Cardiac muscle cell (in vitro differentiated cells and primary cell): ENCODE measurements around the gene ANAPC13. TPM values are rescaled to one million over a fixed set of nuclear protein-coding genes. Genes with fewer than 3 reads are reported as not detected.

Experiments
- DNase-seq, 2 donors: peaks; one replicate each; pipeline versions ENCODE4 v3.0.0 to v3.0.0-alpha.2; 2010 to 2017; ENCODE audit warnings: low read depth in 1 of 2, low spot score in 1 of 2
- H3K27ac ChIP-seq: fragments of 200-600 bp; sonication (generic); 2 replicates; pipeline ENCODE4 v1.5.1; 2016
- H3K27me3 ChIP-seq: fragments of 200-600 bp; sonication (generic); 2 replicates; pipeline ENCODE4 v1.6.0; 2016; ENCODE audit warnings: control low read depth
- H3K36me3 ChIP-seq: fragments of 200-600 bp; sonication (generic); 2 replicates; pipeline ENCODE4 v1.5.1; 2016; ENCODE audit warnings: control low read depth
- H3K4me1 ChIP-seq: fragments of 200-600 bp; sonication (generic); 2 replicates; pipeline ENCODE4 v1.8.1; 2017; ENCODE audit warnings: low read depth, mild to moderate bottlenecking, mixed run types
- H3K4me3 ChIP-seq: fragments of 200-600 bp; sonication (generic); 2 replicates; pipeline ENCODE4 v1.5.1; 2016; ENCODE audit warnings: mild to moderate bottlenecking
- H3K9me3 ChIP-seq: fragments of 200-600 bp; sonication (generic); 2 replicates; pipeline ENCODE4 v1.5.1; 2017; ENCODE audit warnings: low read depth, mild to moderate bottlenecking, control low read depth
- polyA plus RNA-seq: library from polyadenylated mRNA; unstranded; fragments of >200 nt; fragmentation: Nextera tagmentation; extraction: Ambion mirVana; gene quantifications from 2 replicates; pipeline ENCODE4 v1.2.1, GENCODE V29; 2016
- total RNA-seq: library from RNA; depleted of rRNA; stranded (reverse); fragments of >200 nt; gene quantifications from 2 replicates; pipeline ENCODE4 v1.2.3, GENCODE V29; 2016
- TF ChIP-seq, protein P1 (sequence below): IDR thresholded peaks from 2 replicates; pipeline ENCODE4 v1.5.1; 2012; ENCODE audit warnings: low read depth, mild to moderate bottlenecking, low read length

Gene ANAPC13
- total and polyA plus RNA-seq, 2 experiments from 2014 or later: 44.9 to 157 TPM

DNA sequence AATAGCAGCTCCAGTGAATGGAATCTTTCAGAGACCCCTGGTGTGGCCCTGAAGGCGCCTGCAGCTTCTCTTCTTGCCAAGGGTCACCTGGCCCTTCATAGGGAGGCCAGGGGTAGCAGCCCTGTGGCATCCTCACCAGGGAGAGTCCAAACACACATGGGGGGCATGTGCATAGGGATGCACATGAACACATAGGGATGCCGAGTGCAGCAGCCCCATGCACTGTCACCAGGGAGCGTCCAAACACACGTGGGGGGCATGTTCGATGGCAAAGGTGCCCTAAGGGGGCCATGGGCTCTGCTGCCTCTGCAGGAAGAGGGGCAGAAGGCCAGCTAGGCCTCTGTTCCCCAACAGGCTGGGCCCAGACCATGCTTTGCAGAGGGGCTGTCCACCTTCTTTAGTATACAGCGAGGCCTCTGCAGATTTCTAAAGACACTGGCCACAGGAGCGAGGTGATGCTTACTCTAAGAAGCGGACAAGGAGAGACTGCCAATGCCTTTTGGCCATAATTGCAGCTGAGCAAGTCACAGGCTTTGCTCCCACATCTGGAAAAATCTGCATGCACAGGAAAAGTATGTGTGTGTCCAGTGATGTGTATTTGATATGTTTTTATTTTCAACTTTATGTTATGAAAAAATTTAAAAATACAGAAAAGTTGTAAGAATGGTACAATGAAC is 21.0 kb downstream of the ANAPC13 start:
- DNase-seq: no peak
- Histone ChIP-seq H3K4me1 (no peaks in the 10 kb centered on the region), H3K4me3 (no peak overlapping the region), H3K27me3 (no peaks in the 10 kb centered on the region), H3K9me3 (no peaks in the 10 kb centered on the region), H3K36me3 (no peaks in the 10 kb centered on the region), H3K27ac (no peak overlapping the region)
- TF ChIP-seq, protein P1, sequence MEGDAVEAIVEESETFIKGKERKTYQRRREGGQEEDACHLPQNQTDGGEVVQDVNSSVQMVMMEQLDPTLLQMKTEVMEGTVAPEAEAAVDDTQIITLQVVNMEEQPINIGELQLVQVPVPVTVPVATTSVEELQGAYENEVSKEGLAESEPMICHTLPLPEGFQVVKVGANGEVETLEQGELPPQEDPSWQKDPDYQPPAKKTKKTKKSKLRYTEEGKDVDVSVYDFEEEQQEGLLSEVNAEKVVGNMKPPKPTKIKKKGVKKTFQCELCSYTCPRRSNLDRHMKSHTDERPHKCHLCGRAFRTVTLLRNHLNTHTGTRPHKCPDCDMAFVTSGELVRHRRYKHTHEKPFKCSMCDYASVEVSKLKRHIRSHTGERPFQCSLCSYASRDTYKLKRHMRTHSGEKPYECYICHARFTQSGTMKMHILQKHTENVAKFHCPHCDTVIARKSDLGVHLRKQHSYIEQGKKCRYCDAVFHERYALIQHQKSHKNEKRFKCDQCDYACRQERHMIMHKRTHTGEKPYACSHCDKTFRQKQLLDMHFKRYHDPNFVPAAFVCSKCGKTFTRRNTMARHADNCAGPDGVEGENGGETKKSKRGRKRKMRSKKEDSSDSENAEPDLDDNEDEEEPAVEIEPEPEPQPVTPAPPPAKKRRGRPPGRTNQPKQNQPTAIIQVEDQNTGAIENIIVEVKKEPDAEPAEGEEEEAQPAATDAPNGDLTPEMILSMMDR: no peak

DNA sequence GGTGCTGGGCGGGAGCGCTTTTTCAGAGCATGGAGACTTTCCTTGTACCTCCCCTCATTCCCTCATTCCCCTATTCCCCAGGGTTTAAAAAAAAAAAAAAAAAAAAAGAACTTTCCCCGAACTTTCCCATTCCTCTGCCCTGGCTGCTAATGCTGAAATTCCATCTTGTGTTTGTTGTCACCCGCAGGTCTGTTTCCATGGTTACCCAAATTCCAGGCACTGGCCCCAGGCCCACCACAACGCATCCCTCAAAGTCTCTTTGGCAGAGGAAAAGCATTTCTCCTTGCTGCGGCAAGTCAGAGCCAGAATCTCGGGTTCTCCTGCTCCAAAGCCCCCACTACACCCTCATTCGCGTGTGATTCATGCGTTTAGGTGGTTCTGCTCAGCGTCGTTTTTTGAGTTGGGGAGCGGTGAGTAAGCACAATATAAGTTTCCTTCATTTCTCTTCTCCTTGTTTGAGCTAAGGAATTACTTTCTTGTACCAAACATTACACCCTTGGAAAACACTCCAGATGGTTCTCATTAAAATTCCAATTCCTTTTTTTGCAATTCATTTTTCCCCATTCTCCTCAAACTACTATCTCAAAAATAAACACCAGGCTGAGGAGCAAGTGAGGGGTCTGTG is 21.6 kb downstream of the ANAPC13 start:
- DNase-seq: peak in 1 of 2 donors; percentile 98
- TF ChIP-seq, protein P1: no peak
- Histone ChIP-seq H3K27me3 (no peaks in the 10 kb centered on the region), H3K4me1 (no peaks in the 10 kb centered on the region), H3K36me3 (no peaks in the 10 kb centered on the region), H3K27ac (no peak overlapping the region), H3K9me3 (no peaks in the 10 kb centered on the region), H3K4me3 (no peak overlapping the region)

DNA sequence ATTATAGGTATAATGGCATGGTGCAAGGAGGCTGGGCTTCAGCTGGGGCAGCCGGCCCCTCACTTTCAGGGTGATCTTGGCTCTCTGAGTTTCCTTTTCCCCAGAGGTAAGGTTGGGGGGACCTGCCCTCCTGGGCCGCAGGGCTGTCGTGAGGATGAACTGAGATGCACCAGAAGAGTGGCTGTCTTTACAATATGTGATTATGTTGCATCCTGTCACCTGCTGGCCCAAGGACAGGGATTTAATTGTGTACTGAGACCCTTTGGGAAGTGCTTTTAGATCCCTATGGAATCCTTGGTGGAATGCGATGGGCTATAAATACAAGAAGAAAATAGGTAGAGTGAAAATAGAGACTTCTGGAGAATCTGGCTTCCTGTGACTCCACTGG is 22.1 kb downstream of the ANAPC13 start:
- Histone ChIP-seq H3K36me3 (no peaks in the 10 kb centered on the region), H3K9me3 (no peaks in the 10 kb centered on the region), H3K4me3 (no peak overlapping the region), H3K27ac (no peak overlapping the region), H3K4me1 (no peaks in the 10 kb centered on the region), H3K27me3 (no peaks in the 10 kb centered on the region)
- TF ChIP-seq, protein P1: no peak
- no peak for DNase-seq

DNA sequence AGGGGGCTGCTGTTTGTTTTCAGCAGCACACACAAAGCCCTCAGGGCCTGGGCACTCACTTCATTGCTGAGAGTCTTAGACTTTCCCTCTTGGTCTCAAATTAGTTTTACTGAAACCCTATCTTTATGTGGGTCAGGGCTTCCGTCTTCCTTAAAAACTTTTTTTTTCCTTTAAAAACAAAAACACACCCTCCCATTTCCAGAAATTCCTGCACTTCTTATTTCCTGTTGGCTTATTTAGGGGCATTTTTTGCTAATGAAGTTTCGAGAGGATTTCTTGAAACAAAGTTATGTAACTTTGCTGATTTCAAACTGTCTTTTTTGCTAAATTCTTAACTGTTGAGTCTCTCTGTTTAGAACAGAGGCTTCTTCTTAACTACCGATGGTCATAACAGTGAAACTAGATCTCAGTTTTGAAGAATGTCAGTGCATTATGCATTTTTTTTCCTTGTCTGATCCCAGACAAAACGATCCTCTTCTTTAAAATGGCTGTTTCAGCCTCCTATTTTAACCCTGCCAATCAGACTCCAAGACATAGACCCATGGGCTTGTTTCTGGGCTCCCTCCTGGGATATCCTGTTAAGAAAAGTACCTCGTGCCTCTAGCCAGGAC is 23.3 kb downstream of the ANAPC13 start:
- DNase-seq: peak in 1 of 2 donors; percentile 64
- Histone ChIP-seq H3K4me1 (no peaks in the 10 kb centered on the region), H3K27me3 (no peaks in the 10 kb centered on the region), H3K36me3 (no peaks in the 10 kb centered on the region), H3K9me3 (no peaks in the 10 kb centered on the region), H3K27ac (no peak overlapping the region), H3K4me3 (no peak overlapping the region)
- TF ChIP-seq, protein P1: no peak

DNA sequence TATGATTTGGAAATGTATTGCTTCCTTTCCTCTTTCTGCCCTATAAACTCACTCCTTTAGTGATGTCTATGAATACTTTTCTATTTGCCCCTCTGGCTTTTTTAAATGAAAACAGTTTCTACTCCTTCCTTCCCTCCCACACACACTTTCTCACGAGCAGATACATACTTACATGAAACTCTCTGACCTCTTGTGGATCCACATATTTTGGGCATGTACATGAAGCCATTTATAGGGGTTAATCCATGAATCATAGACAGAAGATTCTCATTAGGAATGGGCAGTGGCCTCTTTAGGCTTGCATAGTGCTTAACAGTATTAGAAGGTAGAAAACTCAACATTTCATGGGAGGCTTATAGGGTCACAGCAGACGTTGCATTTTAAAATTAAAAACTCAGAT is 24.8 kb downstream of the ANAPC13 start:
- Histone ChIP-seq H3K27ac (no peak overlapping the region), H3K4me1 (no peaks in the 10 kb centered on the region), H3K36me3 (no peaks in the 10 kb centered on the region), H3K9me3 (no peaks in the 10 kb centered on the region), H3K4me3 (no peak overlapping the region), H3K27me3 (no peaks in the 10 kb centered on the region)
- TF ChIP-seq, protein P1: no peak
- DNase-seq: peak in 1 of 2 donors; percentile 33
